ENCODE measurements around the gene A4GALT.
"Not testable (repeated sequence)": the region's sequence is repeated elsewhere in the genome, so short reads cannot be mapped to it uniquely, and the experiment has no call there.

The A4GALT gene

GRCh38 chr22:42742940-42743339 is 22.3 kb upstream of the A4GALT start:
- DNase-seq (ENCODE audit: low read depth), result peak; percentile 5

GRCh38 chr22:42740320-42740719 is 19.6 kb upstream of the A4GALT start:
- DNase-seq (ENCODE audit: low read depth), result not testable (repeated sequence)

- DNase-seq (ENCODE audit: low read depth), result no peak
Observed at GRCh38 chr22:42734406-42734805, 13.7 kb upstream of the A4GALT start.

- not testable (repeated sequence) for DNase-seq (ENCODE audit: low read depth)
Observed at GRCh38 chr22:42733394-42733793, 12.7 kb upstream of the A4GALT start.

- no peak for DNase-seq (ENCODE audit: low read depth)
Observed at GRCh38 chr22:42732081-42732480, 11.4 kb upstream of the A4GALT start.

GRCh38 chr22:42726811-42727210 is 6.1 kb upstream of the A4GALT start:
- no peak for DNase-seq (ENCODE audit: low read depth)

- peak; percentile 56 for DNase-seq (ENCODE audit: low read depth)
Observed at GRCh38 chr22:42725606-42726355, 5.1 kb upstream of the A4GALT start.

- DNase-seq (ENCODE audit: low read depth), result no peak
Observed at GRCh38 chr22:42724062-42724461, 3.4 kb upstream of the A4GALT start.

- DNase-seq (ENCODE audit: low read depth), result peak; percentile 47
Observed at GRCh38 chr22:42721045-42721434, 370 bp upstream of the A4GALT start.

- DNase-seq (ENCODE audit: low read depth), result no peak
Observed at GRCh38 chr22:42719656-42720262, 911 bp downstream of the A4GALT start.

GRCh38 chr22:42719133-42719532 is 1.5 kb downstream of the A4GALT start:
- peak; percentile 70 for DNase-seq (ENCODE audit: low read depth)

- DNase-seq (ENCODE audit: low read depth), result no peak
Observed at GRCh38 chr22:42717197-42717928, 3.3 kb downstream of the A4GALT start.

- no peak for DNase-seq (ENCODE audit: low read depth)
Observed at GRCh38 chr22:42716649-42717127, 4.0 kb downstream of the A4GALT start.

- DNase-seq (ENCODE audit: low read depth), result no peak
Observed at GRCh38 chr22:42716221-42716620, 4.4 kb downstream of the A4GALT start.

GRCh38 chr22:42714768-42715390 is 5.8 kb downstream of the A4GALT start:
- DNase-seq (ENCODE audit: low read depth), result no peak

GRCh38 chr22:42714308-42714707 is 6.4 kb downstream of the A4GALT start:
- DNase-seq (ENCODE audit: low read depth), result no peak

- no peak for DNase-seq (ENCODE audit: low read depth)
Observed at GRCh38 chr22:42711895-42712837, 8.5 kb downstream of the A4GALT start.

GRCh38 chr22:42711281-42711731 is 9.4 kb downstream of the A4GALT start:
- peak; percentile 34 for DNase-seq (ENCODE audit: low read depth)

- no peak for DNase-seq (ENCODE audit: low read depth)
Observed at GRCh38 chr22:42708417-42708816, 12.3 kb downstream of the A4GALT start.

- no peak for DNase-seq (ENCODE audit: low read depth)
Observed at GRCh38 chr22:42707496-42707895, 13.2 kb downstream of the A4GALT start.

GRCh38 chr22:42704896-42705295 is 15.8 kb downstream of the A4GALT start:
- DNase-seq (ENCODE audit: low read depth), result no peak

Measured in EH (cell line).